ENCODE results near the gene PTPRM.

The PTPRM gene

GRCh38 chr18:7856733-7857132 is 289.6 kb downstream of the PTPRM start:
- DNase-seq (ENCODE audit: low read depth) = no peak

GRCh38 chr18:7857562-7857961 is 290.4 kb downstream of the PTPRM start:
- DNase-seq (ENCODE audit: low read depth) = no peak

GRCh38 chr18:7859122-7859521 is 292.0 kb downstream of the PTPRM start:
- no peak for DNase-seq (ENCODE audit: low read depth)

DNA sequence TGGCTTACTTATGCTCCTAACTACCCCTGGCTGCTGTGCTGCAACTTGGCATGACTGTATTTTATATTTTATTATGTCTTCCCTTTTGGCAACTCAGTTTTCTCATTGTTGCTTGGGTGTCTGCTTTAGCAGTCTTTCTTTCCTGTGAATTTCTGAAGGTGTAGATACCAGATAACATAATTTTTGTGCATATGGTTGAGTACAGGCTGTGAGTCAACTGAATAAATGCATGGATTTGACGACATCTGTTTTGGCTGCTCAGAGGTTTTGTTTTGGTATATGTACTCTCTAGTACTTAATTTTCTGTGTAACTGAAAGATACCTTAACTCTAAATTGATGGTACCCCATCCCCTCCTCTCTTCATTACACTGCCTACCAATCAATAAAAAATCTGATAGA is 303.1 kb downstream of the PTPRM start:
- no peak for DNase-seq (ENCODE audit: low read depth)

- DNase-seq (ENCODE audit: low read depth) = no peak
Measured at GRCh38 chr18:7870855-7871254, 303.7 kb downstream of the PTPRM start.

- DNase-seq (ENCODE audit: low read depth) = no peak
Measured at GRCh38 chr18:7871560-7872456, 304.7 kb downstream of the PTPRM start.

DNA sequence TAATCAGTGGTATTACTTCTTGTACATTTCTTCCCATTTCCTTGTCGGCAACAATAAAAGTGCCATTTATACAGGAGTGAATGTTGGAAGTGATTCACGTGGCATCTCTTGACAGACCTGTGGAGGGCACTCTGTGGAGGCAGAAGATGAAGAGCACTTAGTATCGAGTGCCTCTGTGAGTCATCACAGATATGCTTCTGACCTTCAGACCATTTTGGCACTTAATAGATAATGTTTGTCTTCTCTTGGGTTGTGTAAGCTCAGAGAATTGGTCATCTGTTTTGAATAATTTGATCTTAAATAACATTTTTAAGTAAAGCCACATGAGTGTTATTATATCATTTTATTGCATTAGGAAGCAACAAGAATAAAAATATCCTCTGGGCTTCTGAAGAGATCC is 305.5 kb downstream of the PTPRM start:
- DNase-seq (ENCODE audit: low read depth) = no peak

DNA sequence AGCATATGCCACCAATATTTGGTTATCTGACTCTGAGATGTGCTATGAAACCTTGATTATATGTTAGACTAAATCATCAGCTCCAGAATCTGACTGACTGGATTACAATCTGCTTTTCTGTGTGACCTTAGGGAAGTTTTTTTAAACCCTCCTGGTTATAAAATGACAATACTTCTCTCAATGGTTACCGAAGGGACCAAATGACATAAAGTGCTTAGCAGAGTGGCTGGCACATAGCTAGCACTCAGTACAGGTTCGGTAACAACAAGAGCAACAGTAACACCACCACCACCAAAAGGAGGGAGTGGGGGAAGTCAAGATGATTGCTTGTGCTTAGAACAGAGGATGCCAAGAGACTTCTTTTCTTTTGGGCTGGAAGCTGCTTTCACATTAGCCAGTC is 306.2 kb downstream of the PTPRM start:
- no peak for DNase-seq (ENCODE audit: low read depth)

GRCh38 chr18:7876354-7877104 is 309.4 kb downstream of the PTPRM start:
- no peak for DNase-seq (ENCODE audit: low read depth)

DNA sequence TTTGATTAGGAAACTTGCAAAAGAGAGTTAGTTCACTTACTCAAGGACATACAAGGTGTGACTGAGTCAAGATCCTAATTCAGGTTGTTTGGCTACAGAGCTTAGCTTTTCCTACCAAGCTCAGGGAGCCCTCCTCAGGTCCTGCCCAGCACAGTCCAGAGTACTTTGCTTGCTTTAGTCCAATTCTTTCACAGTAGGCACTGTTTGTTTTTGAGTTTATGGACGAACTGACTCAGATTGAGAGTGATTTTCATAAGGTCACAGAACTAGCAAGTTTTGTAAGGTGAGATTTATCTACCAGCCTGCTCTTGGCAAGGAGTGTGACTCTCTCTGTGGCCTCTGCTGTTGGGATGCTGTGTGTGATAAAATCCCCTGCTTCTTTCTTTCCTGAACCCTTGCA is 310.5 kb downstream of the PTPRM start:
- no peak for DNase-seq (ENCODE audit: low read depth)

GRCh38 chr18:7878265-7879211 is 311.4 kb downstream of the PTPRM start:
- DNase-seq (ENCODE audit: low read depth) = no peak

DNA sequence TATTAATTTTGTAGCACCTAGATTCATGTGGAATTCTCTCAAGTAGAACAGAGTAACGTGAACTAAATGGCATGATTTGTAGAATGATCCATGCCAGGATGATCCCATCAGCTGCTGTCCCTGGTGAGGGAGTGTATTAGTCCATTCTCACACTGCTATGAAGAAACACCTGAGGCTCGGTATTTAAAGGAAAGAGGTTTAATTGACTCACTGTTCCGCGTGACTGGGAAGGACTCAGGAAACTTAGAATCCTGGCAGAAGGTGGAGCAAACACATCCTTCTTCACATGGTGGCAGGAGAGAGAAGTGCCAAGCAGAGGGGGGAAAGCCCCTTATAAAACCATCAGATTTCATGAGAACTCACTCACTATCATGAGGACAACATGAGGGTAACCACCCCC is 312.6 kb downstream of the PTPRM start:
- DNase-seq (ENCODE audit: low read depth) = no peak

DNA sequence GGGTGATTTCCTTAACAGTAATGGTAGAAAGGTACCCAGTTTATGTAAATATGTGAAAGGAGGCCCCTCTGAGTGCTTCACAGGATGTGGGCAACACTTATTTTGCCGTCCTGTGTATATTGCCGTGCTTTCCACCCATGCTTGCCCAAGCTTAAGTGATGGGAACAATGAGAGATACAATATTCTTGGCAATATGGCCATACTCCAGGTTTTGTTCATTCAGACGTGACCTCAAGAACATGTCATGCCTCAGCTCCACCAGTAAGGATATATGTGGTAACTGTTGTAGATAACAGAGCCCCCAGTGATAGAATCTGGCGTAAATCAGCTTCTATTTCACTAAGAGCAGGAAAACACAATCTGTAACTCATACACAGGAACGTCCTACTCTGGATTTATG is 318.7 kb downstream of the PTPRM start:
- DNase-seq (ENCODE audit: low read depth) = no peak

DNA sequence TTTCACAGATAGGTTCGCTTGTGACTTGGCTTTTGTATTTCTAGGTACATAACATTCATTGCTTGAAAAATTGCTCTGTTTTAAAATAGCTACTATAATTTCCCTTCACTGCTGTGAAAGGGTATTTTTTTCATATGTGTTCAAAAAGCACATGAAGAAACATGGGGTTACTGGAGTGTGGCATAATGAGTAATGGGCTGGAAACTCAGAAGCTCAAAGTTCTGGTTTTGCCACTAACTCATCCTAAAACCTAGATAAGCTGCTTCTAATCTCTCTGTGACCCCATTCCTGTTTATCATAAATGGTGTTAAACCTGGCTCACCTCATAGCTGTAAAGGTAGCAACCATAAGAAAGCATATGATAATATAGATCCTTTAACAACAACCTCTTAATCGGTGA is 319.3 kb downstream of the PTPRM start:
- DNase-seq (ENCODE audit: low read depth) = no peak

DNA sequence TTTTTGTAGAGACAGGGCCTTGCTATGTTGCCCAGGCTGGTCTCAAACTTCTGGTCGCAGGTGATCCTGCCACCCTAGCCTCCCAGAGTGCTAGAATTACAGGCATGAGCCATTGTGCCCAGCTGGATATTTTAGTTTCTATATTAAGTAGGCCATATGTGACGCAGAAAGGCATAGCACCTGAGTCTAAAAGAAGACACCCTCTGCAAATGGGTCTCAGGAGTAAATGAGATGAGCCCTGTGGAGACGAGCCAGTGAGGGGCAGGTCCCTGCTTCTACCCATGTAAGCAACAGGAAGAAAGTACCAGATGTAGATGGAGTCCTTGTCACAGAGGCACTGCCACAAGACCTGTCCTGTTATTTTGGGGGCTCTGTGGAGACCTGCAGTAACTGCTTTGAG is 322.4 kb downstream of the PTPRM start:
- DNase-seq (ENCODE audit: low read depth) = no peak

- DNase-seq (ENCODE audit: low read depth) = no peak
Measured at GRCh38 chr18:7890075-7890474, 323.0 kb downstream of the PTPRM start.

GRCh38 chr18:7892556-7892955 is 325.4 kb downstream of the PTPRM start:
- no peak for DNase-seq (ENCODE audit: low read depth)

GRCh38 chr18:7894592-7894991 is 327.5 kb downstream of the PTPRM start:
- no peak for DNase-seq (ENCODE audit: low read depth)

DNA sequence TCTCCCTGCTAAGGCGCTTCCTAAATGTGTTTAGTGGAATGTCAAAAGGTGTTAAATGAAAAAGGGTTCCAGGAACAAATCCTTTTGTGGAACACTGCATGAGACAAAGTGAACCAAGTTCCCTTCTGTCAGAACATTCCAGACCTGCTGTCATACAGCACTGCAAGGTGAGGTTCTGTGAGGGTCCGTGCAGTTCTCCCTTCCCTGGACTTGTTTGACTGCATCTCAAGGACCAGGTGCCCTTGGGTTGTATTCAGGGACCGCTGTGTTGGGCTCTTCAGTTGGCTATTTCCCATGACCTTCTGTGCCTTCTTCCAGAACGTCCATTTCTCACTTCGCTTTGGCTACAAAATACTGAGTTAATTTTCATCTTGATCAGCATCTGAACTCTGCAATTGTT is 328.2 kb downstream of the PTPRM start:
- no peak for DNase-seq (ENCODE audit: low read depth)

DNA sequence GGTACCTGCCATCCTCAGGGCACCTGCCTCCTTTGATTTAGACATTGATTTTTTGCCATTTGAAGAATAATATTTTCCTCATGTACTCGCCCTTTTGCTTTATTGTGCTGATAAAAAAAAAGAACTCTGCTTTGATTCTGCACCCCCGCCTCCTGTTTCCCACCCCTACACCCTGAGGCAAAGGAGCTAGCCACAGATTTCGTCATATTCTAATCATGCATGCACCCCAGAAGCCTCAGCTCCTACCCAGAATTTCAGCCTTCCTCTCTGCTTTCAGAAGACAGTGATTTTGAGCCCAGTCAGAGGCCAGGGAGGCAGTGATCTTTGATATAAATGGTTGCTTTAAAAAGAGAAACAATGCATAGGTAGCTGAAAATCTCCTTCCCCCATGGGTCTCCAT is 329.0 kb downstream of the PTPRM start:
- DNase-seq (ENCODE audit: low read depth) = no peak

DNA sequence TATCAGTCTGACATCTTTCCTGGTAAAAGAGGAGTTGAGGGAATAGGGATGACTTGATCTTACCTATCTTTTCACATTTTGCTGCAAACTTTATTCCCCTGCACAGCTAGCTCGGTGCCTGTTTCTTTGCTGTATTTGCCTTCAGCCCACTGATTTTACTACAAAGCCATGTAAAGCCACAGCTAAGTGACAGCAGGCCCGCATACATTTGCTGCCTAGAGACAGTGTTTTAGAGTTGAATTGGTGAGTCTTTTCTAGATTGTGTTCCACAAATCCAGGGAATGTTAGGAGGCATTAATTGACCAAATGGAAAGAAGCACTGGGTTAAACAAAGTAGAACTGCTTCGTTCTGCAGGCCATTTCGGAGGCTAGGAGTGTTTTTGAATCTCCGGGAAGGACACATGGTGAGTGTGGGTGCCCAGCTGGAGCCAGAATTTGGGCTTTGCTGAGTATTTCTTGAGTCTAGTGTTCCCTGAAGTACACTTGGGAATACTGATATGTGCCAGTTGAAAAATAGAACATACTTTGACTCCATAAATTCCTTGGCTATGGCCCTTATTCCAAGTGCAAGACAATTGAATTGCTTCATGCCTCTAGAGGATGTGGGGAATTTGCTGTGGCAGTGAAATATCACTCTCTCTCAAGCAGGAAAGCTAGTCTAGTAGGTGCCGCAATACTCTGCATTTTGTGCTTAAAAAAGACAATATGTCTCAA is 329.8 kb downstream of the PTPRM start:
- no peak for DNase-seq (ENCODE audit: low read depth)

DNA sequence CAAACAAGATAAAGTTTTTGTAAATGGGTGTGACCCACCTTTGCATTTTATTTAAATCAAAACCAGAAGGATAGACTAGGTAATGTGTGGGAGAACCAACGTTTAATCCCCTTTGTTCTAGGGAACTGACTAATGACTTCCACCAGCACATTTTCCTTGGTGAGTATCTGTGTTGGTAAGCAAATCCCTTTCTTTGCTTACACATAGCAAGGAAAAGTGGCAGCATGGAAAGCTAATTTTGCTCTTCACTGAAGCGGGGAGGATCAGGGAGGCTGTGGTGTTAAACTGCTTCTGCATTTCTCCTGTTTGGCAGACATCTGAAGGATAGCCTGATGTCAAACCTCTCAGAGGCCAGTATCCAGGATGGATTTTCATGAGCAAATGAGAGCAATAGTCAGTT is 331.1 kb downstream of the PTPRM start:
- DNase-seq (ENCODE audit: low read depth) = no peak

Data from activated T-cell treated with anti-CD3 and anti-CD28 coated beads for 48 hours (primary cell).